ENCODE results near the gene ATAD3A.

The ATAD3A gene

DNA sequence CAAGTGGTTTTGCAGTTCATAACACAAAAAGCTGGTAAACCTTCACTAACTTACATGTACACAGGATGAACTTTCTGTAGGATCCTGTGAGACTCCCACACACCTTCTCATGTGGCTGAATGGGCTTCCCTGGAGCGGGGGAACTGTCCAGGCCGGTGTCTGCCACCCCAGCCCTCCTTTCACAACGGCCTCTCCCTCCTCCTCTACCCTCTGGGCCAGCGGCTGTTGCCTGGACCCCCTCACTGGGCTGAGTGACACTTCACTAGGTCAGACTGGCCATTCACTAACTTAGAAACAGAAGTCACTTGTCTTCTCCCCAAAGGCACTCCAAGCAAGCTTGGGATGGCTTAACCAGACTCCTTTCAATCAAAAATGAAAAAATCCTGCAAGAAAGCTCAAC, 46.6 kb downstream of the ATAD3A start:
- DNase-seq: no peak

DNA sequence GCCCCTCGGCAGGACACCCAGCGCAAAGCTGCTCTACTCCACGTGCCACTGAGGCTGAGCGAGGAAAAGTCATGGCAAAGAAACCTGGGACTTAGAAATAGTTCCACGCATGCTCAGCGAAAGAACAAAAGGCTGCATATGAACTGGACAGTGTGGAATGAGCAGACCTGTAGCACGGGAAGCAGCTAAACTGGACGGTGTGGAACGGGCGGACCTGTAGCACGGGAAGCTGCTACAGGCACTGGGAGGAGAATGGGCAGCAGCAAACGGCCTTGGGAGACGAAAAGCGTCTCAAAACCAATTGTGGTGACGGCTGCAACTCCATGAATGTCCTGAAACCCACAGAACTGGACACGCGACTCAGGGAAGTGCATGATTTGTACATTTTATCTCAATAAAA, 47.1 kb downstream of the ATAD3A start:
- no peak for DNase-seq

- no peak for DNase-seq
Measured at GRCh38 chr1:1560178-1560577, 48.2 kb downstream of the ATAD3A start.

DNA sequence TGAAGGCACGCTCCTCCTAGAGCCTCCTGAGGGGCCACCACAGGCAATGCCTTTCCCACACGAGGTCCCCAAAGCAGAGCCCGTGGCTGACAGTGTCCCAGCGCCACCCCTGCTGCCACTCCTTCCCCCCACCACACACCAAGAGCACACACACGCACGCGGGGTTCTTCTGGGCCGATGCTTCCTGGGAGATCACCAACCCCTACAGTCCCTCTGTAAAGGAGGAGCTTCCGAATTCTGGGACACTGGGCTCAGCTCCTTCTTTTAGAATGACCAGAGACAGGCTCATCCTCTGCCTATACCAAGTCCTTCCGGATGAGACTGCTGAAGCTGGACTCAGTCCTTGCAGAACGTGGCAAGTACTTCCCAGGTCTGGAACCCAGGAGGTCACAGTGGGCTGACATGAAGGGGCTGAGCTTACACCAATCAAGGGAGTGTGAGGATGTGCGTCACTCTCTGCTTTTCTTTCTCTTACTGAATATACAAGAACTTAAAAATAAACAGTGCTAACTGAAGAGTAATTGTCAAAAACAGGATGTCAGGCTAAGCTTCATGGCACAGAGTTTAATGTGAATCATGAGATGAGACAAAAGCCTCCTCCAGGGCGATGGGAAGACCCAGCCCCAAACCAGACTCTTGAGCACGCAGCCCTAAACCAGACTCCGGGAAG, 50.0 kb downstream of the ATAD3A start:
- DNase-seq: no peak

DNA sequence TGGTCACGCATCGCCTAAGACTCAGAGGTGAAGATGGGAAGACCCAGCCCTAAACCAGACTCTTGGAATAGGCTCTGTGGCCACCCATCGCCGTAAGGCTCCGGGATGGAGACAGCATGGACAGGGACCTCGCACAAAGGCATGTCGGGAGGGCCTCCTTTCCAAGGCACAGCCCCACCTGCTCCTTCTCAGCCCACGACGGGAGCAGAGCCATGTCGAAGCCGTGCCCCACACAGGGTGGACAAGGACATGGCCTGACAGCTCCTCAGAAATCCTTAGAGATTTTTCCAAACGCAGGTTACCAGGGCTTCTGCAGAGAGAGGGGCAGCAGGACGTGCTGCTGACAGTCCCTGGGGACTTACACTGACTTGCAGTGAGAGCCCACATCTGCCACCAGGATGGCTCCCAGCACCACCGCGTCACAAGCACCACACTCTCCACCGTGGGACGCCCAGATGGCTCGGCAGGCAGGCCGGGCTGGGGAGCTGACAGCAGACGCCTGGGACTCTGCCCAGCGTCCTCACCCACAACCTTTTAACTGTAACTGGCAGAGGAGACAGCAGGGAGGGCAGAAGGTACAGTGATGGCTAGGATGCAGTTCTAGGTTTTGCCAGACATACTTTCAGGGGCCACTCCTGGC, 50.7 kb downstream of the ATAD3A start:
- DNase-seq: no peak

DNA sequence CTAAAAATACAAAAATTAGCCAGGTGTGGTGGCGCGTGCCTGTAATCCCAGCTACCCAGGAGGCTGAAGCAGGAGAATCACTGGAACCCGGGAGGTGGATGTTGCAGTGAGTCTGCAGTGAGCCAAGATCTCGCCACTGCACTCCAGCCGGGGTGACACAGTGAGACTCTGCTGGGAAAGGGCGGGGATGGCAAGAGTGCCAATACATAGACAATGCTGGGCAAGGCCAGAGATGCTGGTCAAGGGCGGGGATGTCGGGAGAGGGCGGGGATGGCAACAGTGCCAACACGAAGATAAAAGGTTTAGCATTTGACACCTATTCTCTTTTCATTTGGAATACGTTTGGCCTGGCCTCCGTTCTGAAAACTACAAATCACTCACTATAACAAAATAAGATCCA, 51.7 kb downstream of the ATAD3A start:
- DNase-seq: no peak

- DNase-seq: no peak
Measured at GRCh38 chr1:1564268-1564667, 52.3 kb downstream of the ATAD3A start.

DNA sequence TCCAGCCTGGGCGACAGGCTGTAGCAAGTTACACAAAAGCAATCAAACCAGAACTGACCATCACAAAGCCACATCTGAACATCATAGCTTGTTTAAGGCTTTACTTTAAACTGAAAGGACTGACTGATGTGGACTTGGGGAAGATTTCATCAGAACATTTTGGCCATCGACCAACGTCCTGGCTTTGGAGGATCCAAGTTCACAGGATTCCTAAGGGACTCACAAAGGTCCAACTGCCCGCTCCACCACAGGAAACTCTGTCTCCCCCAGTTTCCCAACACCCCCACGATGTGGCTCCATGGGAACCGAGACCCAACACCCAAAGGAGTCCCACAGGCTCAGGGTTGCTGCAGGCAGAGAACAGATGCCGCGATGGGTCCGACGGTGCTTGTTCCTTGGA, 53.4 kb downstream of the ATAD3A start:
- no peak for DNase-seq

- no peak for DNase-seq
Measured at GRCh38 chr1:1567152-1567875, 55.4 kb downstream of the ATAD3A start.

DNA sequence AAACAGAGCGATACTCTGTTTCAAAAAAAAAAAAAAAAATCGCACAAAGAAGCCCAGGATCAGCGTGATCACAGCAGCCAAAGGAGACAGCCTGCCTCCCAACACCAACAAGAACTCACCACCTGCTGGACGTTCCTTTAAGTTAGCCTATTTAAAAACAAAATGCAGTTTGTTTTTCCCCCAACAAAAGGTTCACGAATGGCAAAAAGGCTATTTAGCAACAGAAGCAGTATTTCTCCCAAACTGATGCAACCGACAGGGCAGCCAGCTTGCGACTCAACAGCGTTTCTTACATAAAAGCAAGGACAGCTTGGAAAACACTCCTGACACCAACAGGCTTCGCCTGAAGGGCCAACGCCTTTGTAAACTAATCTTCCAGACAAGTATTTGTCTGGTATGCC, 55.9 kb downstream of the ATAD3A start:
- no peak for DNase-seq

GRCh38 chr1:1569341-1569740, 57.4 kb downstream of the ATAD3A start:
- no peak for DNase-seq

GRCh38 chr1:1573843-1574720, 62.1 kb downstream of the ATAD3A start:
- DNase-seq: peak; percentile 74

GRCh38 chr1:1574721-1575537, 63.0 kb downstream of the ATAD3A start, which contains the start of gene SSU72:
Gene SSU72, minus strand, starts transcription at chr1:1574863. Its CDS starts 306 bp downstream, at chr1:1574557.
- DNase-seq: peak; percentile 94

- no peak for DNase-seq
Measured at GRCh38 chr1:1577367-1578011, 65.5 kb downstream of the ATAD3A start.

DNA sequence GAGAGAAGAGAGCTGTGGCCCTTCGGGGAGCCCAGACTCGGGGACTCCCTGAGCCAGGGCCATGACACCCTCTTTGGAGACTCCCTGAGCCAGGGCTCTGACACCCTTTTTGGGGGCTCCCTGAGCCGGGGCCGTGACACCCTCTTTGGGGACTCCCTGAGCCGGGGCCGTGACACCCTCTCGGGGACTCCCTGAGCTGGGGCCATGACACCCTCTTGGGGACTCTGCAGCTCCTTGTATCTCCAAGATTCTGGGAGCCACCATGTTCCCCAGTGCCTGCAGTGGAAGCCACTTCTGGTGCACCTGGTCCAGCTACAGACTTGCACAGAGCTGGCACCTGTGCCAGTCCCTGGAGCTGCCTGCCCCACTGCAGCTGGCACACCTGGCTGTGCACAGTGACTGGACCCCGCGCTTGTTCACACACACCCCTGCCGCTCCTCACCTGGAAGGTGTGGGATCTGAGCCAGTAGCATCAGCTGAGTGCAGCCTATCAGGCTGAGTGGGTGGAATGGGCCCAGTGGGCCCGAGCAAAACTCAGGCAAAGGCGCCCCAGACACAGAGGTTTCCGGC, 66.5 kb downstream of the ATAD3A start:
- no peak for DNase-seq

- DNase-seq: no peak
Measured at GRCh38 chr1:1582585-1583346, 70.8 kb downstream of the ATAD3A start.

DNA sequence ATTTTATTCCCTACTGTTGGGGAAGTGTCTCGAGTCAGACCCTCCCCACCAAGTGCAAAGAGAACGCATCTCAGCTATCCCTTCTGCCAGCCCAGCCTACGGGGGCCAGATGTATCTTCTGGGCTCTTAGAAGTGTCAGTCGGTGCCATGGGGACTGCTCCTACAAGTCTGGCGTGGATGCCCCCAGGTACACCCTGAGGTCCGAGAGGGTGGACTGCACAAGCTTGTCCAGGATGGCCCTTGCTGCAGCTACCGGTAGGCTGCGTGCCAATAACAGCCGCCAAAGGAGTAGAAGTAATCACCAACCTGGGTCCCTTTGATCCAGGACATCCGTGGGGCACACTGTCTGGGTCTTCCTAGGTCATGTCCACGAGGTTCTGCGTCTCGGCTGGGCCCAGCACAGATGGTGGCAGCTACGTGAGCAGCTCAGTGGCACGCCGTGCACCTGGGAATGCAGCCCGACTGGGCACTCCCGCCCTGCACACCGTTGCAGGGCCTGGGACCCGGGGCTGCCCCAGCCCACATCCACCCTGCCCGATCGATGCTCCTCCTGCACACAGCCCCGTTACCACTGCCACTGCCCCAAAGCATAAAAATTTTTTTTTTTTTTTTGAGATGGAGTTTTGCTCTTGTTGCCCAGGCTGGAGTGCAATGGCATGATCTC, 71.5 kb downstream of the ATAD3A start:
- DNase-seq: no peak
